GM19438 (cell line): Measurements from ENCODE around the gene DCLRE1C.
"Not testable (repeated sequence)": the region's sequence is repeated elsewhere in the genome, so short reads cannot be mapped to it uniquely, and the experiment has no call there.

Experiments used
- ATAC-seq: cut with Tn5 transposase; IDR thresholded peaks from one replicate; pipeline ENCODE4 v1.9.1; 2021; ENCODE audit warnings: low read depth; ENCODE audit not compliant: unreplicated experiment

Gene DCLRE1C

DNA sequence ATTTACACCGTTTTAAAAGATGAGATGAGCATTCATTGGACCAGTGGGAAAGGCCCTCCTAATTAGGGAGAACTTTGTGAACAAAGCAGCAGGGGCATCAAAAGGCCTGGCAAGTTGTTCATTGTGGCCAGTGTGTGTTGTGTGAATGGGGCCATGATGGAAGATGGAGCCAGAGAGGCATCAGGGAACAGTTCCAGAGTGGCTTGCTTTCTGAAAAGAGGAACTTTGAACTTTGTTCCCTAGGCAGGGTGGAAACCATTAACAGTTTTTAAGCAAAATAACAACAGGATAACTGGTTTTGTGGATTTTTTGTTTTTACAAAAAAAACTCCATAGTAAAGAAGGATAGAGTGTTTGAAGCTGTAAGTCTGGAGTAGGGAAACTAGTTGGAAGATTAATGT lies 62.7 kb downstream of the DCLRE1C start:
- no peak for ATAC-seq

DNA sequence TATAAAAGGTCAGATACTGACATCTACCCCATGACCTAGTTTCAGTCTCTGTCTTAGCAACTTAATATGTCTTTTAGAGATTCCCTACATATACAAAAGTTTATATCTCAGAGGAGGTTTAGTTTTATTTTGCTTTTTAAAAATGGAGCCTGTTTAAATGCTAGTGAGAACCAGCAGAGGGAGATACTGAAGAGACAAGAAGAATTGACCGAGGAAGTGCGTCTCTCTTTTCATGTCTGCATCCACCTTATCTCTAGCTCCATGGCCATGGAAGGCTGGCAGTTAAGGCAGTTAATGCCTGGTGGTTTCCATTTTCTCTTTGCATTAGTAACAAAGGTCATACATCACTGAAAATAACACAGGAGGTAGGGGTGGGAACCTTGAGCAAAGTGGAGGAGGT lies 64.6 kb downstream of the DCLRE1C start:
- no peak for ATAC-seq

DNA sequence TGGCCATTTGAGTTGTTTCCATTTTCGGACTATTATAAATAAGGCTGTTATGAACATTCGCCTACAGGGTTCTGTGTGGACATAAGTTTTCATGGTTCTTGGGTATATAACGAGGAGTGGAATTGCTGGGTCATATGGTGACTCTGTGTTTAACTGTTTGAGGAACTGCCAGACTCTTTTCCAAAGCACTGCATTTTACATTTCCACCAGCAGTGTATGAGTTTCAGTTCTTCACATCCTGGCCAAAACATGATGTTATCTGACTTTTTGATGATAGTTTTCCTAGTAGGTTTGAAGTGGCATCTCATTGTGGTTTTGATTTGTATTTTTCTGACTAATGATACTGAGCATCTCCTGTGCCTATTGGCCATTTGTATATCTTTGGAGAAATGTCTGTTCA lies 69.8 kb downstream of the DCLRE1C start:
- no peak for ATAC-seq

DNA sequence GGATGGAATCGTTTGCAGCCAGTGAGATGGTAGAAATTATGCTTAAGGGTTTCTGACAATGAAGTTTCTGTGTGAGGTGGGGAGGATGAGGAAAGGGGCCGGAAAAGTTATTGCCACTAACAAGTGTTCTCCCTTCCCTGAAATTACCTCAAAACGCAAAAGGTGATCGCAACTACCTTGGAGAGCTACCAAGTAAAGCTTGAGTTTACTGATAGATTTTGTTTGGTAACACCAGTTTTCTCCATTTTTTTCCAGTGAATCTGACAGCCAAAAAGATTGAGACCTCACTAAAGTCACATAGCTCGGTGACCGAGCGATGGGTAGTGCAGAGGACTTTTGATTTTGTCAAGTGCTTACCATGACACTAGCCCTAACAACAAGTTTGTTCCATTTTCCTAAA lies 73.7 kb downstream of the DCLRE1C start:
- no peak for ATAC-seq

DNA sequence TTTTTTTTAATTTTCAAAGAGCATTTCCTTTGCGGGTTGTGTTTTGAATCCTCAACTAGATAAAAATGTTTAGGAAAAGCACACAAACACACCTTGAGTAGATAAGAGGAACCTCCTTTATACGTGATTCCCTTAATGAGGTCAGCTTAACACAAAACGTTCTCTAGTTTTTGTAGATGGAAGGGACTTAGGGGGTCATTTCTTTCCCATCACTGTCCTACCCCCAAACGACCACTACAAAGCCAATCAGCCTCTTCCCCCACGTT lies 74.0 kb downstream of the DCLRE1C start:
- ATAC-seq, result no peak

DNA sequence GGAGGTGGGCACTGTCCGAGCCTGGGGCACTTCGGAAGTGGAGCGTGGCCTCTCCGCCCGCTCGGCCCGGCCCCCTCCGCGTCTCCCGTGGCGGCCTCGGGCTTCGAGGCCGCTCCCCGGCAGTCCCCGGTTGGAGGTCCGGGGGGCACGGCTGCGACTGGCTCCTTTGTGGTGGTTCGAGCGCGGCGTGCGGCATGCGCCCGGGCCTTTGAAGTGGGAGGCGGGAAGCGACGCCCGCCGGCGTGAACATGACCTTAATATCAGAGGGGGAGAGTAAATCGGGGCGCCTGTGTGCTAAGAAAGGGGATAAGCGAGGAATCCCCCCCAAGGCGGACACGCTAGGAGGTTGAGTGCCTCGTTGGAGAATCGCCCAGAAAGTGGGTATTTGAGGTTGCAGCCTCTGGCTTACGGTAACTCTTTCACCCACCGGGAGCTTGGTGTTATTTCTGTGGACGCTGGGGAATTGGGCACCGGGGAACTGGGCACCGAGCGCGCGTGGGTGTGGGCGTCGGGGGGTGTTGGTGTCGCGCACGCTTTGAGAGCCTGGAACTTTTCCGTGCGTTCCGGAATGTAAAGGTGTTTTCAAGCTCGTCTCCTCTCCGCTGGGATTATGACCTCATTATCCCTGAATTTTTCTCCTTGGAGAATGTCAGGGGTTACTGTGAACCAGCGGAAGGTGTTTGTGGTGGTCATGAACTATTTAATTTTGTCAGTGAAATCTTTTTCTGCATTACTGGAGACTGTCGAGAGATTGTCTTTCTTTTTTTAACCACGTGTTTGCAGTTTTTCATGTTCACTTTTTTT lies 74.6 kb downstream of the DCLRE1C start:
- ATAC-seq, result peak; percentile 15

DNA sequence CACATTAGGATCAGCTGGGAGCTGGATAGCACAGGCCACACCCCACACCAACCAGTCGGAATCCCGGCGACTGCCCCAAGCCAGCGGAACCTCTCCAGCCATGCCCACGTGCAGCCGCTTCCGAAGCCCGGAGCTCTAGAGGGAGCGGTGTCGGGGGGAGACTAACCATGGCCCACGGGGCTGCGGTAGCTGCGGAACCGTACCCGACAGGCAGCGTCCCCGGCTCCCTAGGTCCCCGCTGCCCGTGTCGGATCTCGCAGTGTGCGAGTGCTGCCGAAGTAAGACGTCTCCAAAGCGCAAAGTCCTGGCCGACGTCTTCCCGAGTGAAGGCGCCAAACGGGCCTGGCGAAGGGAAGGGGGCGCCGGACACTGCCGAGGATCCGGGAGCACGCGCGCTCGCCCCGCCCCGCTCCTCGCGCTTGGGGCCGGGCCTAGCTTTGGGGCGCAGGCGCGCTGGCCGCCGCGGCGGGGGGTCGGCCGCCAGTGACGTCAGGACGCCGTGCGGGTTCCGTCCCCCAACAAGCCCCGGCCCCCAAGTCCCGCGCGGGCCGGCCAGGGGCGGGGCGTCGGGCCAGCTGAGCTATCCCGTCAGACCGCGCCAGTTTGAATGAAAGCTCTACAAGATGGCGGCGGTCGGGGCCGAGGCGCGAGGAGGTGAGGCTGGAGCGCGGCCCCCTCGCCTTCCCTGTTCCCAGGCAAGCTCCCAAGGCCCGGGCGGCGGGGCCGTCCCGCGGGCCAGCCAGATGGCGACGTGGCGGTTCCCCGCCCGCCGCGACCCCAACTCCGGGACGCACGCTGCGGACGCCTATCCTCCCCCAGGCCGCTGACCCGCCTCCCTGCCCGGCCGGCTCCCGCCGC lies 75.4 kb downstream of the DCLRE1C start, which contains the start of gene SUV39H2:
SUV39H2 (plus strand) TSS at position 601 of the 858 bp plus-strand sequence; CDS start at position 624, 23 bp downstream.
- peak; percentile 89 for ATAC-seq

DNA sequence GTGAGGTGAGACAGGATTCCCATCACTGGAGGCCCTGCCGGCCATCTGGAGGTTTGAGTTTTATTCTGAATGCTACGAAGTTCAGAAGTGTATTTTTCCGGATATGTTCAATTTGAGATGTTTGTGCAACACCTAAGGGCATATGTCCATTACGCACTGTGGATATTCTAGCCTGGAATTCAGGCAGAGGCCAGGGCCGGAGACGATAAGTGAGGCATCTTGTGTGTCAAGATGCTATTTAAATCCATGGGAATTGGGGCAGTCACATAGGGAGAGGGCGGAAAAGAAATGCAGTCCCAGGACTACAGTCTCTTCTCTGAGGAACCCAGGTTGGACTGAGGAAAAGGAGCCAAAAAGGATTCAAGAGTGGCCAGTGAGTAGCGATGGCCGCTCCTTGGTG lies 77.1 kb downstream of the DCLRE1C start:
- no peak for ATAC-seq

DNA sequence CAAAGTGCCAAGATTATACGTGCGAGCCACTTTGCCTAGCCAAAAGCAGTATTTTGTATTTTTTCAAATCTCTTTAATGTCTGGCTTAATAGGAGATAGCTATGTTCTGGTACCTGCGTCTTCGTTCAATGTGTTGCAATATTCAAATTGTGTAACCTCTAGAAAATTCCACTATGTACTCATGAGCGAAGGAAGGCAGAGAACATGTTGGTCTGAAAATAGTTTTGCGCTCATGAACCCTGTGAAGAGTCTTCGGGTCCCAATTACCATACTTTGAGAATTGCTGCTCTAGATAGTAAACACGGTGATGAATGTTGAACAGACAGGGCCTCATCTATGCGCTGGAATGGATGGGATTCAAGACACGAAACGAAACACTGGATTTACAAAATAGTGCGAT lies 78.0 kb downstream of the DCLRE1C start:
- ATAC-seq, result no peak

DNA sequence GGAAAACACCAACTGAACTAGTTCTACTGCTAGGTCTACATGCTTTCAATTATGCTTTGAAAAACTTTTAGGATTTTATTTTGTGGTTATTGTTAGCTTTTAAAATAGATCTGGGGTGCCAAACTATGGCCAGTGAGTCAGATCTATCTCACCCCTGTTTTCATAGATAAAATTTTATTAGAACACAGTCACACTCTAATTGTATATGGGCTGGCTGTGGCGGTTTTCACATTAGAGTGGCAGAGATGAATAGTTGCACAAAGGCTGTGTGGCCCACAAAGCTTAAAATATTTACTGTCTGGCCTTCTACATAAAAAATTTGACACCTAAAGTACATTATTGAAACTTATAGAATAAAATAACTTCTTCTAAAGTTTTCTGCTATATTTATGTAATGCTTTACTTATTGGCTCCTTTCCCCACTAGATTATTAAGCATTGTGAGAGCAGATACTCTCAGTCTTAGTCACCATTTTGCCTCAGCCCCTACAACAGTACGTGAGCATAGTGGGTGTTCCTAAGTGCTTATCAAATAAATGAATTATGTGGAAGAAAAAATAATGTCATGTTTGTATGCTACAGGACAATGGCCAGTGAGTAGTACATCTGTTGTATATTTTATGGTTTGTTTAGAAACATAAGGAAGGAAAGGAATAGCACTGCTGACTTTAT lies 80.7 kb downstream of the DCLRE1C start:
- ATAC-seq, result no peak

DNA sequence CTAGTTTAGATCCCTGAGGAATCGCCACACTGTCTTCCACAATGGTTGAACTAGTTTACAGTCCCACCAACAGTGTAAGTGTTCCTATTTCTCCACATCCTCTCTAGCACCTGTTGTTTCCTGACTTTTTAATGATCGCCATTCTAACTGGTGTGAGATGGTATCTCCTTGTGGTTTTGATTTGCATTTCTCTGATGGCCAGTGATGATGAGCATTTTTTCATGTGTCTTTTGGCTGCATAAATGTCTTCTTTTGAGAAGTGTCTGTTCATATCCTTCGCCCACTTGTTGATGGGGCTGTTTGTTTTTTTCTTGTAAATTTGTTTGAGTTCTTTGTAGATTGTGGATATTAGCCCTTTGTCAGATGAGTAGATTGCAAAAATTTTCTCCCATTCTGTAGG lies 89.0 kb downstream of the DCLRE1C start:
- not testable (repeated sequence) for ATAC-seq

DNA sequence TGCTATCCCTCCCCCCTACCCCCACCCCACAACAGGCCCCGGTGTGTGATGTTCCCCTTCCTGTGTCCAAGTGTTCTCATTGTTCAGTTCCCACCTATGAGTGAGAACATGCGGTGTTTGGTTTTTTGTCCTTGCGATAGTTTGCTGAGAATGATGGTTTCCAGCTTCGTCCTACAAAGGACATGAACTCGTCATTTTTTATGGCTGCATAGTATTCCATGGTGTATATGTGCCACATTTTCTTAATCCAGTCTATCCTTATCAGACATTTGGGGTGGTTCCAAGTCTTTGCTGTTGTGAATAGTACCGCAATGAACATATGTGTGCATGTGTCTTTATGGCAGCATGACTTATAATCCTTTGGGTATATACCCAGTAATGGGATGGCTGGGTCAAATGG lies 89.4 kb downstream of the DCLRE1C start:
- ATAC-seq, result not testable (repeated sequence)

DNA sequence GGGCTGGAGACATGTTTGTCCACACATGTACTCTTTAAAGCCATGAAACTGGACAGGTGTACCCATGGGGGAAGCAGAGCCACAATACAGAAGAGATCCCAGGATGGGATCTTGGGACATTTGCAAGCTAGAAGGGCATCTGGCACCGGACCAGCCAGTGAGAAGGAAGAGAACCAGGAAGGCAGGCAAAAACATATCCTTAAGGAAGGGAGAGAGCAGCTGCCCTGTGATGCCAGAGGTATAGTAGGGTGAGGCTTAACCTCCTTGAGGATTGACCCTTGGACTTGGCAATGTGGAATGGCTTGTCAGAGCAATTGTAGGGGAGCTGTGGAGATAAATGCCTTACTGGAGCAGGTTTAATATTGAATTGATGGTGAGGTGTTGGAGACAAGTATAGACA lies 93.1 kb downstream of the DCLRE1C start:
- no peak for ATAC-seq

DNA sequence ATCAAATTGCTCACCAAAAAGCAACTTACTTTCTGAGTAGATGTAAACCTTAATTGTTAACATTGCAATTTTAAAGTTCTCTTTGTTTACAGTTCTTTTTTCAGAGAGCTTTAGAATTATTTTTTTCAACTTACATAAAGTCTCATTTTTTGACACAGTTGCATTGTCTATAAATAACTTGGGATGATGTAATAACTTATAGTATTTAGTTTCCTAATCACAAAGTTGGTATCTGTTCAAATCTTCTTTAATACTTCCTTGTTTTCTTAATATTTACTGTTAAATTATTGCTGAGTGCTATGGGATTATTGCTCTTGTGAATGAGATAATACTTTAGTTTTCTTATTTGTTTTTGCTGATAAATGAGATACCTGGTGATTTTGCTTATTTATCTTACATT lies 94.1 kb downstream of the DCLRE1C start:
- ATAC-seq, result no peak

DNA sequence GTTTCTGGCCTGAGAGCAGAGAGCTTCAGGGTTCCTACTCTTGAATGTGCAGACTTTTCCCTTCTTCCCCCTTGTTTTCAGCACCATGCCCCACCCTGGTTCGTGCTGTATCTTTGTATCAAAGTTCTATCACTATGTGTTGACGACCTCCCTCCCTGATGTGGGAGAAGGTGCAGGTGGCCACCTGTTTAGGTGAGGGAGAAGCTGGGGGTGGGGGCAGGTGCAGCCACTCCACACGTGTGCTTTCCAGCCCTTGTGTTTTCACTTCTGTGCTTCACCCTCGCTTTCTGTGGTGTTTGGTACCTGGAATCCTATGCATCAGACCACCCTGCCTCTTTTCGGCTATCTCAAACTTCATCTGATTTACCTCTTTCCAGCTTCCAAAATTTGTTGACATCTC lies 94.9 kb downstream of the DCLRE1C start:
- ATAC-seq, result no peak

DNA sequence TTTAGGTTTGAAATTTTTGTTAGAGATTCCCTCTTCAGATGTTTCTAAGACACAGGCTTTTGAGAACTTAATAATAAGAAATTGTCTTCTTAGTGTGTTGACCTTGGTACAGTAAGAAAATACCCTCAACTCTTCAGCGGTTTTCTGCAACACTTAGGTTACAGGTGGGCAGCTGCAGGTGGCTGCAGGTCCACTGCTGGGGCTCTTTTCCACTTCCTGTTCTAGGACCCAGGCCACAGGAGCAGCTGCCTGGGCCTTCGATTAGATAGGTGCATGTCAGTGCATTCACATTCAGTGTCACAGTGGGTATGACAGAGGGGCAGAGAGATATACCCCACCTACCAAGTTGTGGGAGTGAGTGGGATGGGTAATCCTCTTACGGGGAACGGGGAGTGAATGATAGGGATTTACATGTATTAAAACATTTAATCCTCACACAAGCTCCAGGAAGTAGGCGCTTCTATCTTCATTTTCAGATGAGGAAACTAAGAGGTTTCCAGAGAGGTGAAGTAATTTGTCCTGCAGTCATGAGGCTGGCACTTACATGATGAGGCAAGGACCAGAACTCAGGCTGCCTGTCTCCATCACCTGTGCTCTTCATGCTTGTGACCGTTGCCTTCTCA lies 95.4 kb downstream of the DCLRE1C start:
- ATAC-seq, result no peak

DNA sequence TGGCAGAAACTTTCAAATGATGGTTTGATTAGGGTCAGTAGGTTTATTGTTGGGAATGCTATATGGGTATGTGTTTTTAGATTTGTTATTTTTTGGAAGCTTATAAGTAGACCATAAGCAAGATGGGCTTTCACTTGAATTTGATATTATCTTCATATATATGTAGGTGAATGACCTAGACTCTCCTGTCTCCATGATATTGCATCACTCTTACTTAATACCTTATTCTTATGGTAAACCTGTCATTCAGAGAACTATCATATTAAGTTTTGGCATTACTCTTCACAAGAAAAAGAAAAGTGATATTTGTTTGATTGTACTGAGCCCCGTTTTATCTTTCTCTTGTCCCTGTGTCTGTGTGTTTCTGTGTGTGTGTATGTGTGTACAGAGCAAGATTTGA lies 98.4 kb downstream of the DCLRE1C start:
- no peak for ATAC-seq

DNA sequence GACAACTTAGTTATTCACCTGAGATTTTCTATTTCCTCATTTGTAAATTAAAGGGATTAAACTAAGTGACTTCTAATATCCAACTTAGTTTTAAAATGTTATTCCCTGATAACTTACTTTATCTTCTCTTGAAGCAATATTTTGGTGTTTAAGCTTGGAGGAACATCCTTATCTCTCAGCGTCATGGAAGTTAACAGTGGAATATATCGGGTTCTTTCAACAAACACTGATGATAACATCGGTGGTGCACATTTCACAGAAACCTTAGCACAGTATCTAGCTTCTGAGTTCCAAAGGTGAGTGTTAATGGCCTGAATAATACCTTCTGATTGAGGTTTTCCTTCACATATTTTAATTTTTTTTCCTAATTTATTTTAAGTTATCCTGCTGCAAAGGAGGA lies 101.7 kb downstream of the DCLRE1C start:
- ATAC-seq, result no peak
